Caki2 (cell line): ENCODE results near the gene ADAMTSL2. TPM values are rescaled to one million over a fixed set of nuclear protein-coding genes. Genes with fewer than 3 reads are reported as not detected.
"Not testable (repeated sequence)": the region's sequence is repeated elsewhere in the genome, so short reads cannot be mapped to it uniquely, and the experiment has no call there.

Experiments used
- DNase-seq: peaks from one replicate; pipeline ENCODE4 v3.0.0-alpha.2; 2015; ENCODE audit warnings: low read depth
- in situ Hi-C: cut with HindIII; loops from 2 replicates; pipeline ENCODE4 v1.10.0; 2016; ENCODE audit warnings: low sequenced_read_pairs, low pct_unique_long_range_greater_than_20kb, mixed read lengths
- total RNA-seq: library from RNA; depleted of rRNA; stranded (reverse); fragments of >200 nt; shearing (Covaris generic); gene quantifications from 2 replicates; pipeline ENCODE4 v1.2.3, GENCODE V29; 2014; ENCODE audit warnings: low replicate concordance

The ADAMTSL2 gene
- total RNA-seq, 1 experiment from 2014 or later = not detected

- in situ Hi-C loops = no loop called here
- DNase-seq = no peak
These were observed 28.8 kb downstream of the ADAMTSL2 start for GRCh38 chr9:133563291-133563796.

GRCh38 chr9:133563814-133564213 is 29.3 kb downstream of the ADAMTSL2 start:
- DNase-seq, in situ Hi-C loops: not testable (repeated sequence)

GRCh38 chr9:133564451-133565116 is 30.1 kb downstream of the ADAMTSL2 start:
- in situ Hi-C loops = no loop called here
- no peak for DNase-seq

GRCh38 chr9:133566382-133566781 is 31.9 kb downstream of the ADAMTSL2 start:
- in situ Hi-C loops = no loop called here

GRCh38 chr9:133566817-133567216 is 32.3 kb downstream of the ADAMTSL2 start:
- in situ Hi-C loops = no loop called here
- DNase-seq = no peak

More at GRCh38 chr9:133566382-133566781, 31.9 kb downstream of the ADAMTSL2 start:
- no peak for DNase-seq

- no peak for DNase-seq
- in situ Hi-C loops = no loop called here
These were observed 33.7 kb downstream of the ADAMTSL2 start for GRCh38 chr9:133568186-133568585.

- no peak for DNase-seq
- in situ Hi-C loops = no loop called here
These were observed 34.7 kb downstream of the ADAMTSL2 start for GRCh38 chr9:133569121-133569785.

GRCh38 chr9:133569891-133570690 is 35.6 kb downstream of the ADAMTSL2 start:
- DNase-seq = no peak
- in situ Hi-C loops = no loop called here

GRCh38 chr9:133570691-133571080 is 36.2 kb downstream of the ADAMTSL2 start:
- DNase-seq = no peak
- in situ Hi-C loops = no loop called here

- in situ Hi-C loops = no loop called here
These were observed 36.9 kb downstream of the ADAMTSL2 start for GRCh38 chr9:133571391-133571890.

GRCh38 chr9:133571896-133572595 is 37.5 kb downstream of the ADAMTSL2 start:
- no peak for DNase-seq
- in situ Hi-C loops = no loop called here

More at GRCh38 chr9:133571391-133571890, 36.9 kb downstream of the ADAMTSL2 start:
- DNase-seq = no peak

GRCh38 chr9:133572821-133573361 is 38.4 kb downstream of the ADAMTSL2 start:
- no peak for DNase-seq
- in situ Hi-C loops = no loop called here

GRCh38 chr9:133573791-133574515 is 39.4 kb downstream of the ADAMTSL2 start:
- DNase-seq = no peak
- in situ Hi-C loops = no loop called here

GRCh38 chr9:133574771-133575170 is 40.3 kb downstream of the ADAMTSL2 start:
- no peak for DNase-seq

GRCh38 chr9:133575186-133576030 is 40.9 kb downstream of the ADAMTSL2 start:
- in situ Hi-C loops = no loop called here
- DNase-seq = no peak

More at GRCh38 chr9:133574771-133575170, 40.3 kb downstream of the ADAMTSL2 start:
- in situ Hi-C loops = no loop called here

- in situ Hi-C loops = no loop called here
- DNase-seq = no peak
These were observed 41.7 kb downstream of the ADAMTSL2 start for GRCh38 chr9:133576031-133576874.
